Esophagus mucosa (tissue), 1 donor: ENCODE measurements around the gene IL1RAPL1. TPM values are rescaled to one million over a fixed set of nuclear protein-coding genes. Genes with fewer than 3 reads are reported as not detected.

ENCODE experiments used
- ATAC-seq: fragments of 200-7000 bp; cut with Tn5 transposase; one replicate; pipeline ENCODE4 v1.9.1; 2020
- total RNA-seq: library from RNA; stranded (reverse); gene quantifications from one replicate; pipeline ENCODE4 v1.2.4, GENCODE V29; 2023
- donor health status: DM: yes; HTN: yes; CAD: no.

The IL1RAPL1 gene
- total RNA-seq, 1 donor from 2014 or later = 0.12 TPM

DNA sequence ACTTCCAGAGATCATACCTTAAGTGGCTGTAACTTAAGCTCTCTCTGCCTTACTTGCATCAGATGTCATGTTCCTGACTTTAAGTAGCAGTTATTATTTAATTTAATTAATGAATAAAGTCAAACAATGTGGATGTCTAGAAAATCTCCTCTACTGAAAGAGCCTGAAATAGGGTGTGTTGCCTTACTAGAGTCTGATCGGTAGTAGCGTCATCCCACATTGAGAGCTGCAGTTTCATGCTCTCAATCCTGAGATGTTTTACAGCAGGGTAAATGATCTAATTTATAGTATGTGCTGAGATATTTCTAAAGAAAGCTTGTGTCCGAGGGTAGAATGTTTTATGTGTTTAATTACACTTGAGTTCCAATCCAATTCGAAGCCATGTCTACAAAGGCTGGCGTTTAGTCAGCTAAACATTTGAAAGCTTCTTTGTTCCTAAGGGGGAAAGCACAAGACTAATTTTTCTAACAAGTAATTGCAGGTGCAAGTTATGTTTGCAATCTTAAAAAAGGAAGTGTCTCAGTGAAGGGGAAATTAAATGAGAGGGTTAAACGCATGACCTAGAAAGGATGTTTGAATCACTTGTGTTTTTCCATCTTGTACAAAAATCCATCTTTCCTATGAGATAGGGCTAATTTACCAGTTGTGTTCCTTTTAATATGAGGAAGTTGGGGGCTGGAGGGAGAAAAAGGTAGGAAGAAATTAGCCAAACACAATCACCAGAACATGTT lies 1237.1 kb downstream of the IL1RAPL1 start:
- ATAC-seq = no peak

DNA sequence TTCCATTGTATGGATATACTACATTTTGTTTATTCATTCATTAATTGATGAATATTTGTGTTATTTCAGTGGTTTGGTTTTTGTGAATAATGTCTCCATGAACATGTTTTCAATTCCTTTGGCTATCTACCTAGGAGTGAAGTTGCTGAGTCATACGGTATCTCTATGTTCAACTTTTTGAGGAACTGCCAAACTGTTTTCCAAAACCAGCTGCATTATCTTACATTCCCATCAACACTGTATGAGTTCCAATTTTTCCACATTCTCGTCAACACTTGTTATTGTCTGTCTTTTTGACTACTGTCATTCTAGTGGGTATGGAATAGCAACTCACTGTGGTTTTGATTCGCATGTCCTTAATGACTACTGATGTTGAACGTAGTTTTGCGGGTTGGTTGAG lies 1239.5 kb downstream of the IL1RAPL1 start:
- no peak for ATAC-seq

DNA sequence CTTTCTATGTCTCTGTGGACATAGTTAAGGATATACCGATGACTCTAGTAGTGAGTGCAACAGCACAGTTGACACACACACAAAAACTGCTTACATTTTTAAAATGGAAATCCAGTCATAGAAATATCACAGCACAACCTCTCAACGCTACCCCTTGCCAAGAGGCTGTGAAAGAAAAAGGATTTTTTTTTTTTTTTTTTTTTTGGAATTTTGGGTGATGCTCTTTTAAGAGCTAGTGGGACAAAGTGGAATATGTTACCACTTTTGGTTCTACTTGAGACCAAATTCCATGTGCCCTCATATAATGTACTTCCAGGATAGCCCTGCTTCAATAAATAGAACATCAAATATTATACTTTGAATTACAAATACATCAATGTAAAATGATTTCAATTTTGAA lies 1247.1 kb downstream of the IL1RAPL1 start:
- no peak for ATAC-seq

- ATAC-seq = no peak
Measured at GRCh38 chrX:29834764-29835163, 1247.5 kb downstream of the IL1RAPL1 start.

DNA sequence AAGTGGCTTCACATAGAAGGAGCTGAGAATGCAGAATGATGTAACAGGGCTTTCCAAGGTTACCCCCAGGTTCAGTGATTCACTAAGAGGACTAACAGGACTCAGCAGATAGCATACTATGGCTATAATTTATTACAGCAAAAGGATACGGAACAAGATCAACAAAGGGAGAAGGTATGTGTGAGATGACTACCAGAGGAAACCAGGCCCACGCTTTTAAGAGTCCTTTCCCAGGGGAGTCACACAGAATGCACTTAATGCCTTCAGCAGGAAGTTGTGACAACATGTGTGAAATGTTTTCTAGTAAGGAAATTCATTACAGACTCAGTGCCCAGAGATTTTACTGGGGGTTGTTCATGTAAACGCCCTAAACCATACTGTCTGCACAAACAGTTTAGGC lies 1254.5 kb downstream of the IL1RAPL1 start:
- no peak for ATAC-seq

- no peak for ATAC-seq
Measured at GRCh38 chrX:29842552-29842951, 1255.3 kb downstream of the IL1RAPL1 start.

DNA sequence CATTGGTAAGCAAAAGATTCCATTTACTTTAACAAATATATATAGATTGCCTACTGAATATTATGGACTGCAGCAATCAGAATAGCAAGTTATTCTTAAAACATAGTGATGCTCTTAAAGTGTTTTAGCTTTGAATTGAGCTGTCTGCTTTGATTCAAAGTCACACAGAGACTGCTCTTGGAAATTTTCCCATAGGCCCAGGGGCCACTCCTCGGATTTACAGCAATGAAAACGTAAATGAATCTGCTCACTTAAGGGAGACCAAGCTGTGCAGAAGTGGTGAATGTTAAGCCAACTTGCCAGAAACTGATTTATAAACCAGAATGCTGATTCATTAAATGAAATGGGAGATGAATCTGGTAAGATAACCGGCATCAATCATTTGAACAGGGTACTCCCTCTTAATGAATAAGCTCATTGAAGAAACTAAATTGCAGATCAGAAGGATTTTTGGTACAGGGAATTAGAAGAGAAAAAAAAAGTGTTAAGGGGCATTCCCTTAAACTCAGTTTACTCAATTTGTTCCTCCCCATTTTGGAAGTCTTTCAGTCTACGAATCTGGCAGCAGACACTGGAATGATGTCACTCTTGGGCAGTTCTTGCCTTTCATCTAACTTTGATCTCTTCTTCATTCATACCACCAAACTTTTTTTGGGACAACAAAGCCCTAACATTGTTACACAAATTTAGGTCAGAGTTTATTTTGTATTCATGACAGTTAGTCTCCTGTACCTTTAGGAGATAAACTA lies 1264.8 kb downstream of the IL1RAPL1 start:
- no peak for ATAC-seq

DNA sequence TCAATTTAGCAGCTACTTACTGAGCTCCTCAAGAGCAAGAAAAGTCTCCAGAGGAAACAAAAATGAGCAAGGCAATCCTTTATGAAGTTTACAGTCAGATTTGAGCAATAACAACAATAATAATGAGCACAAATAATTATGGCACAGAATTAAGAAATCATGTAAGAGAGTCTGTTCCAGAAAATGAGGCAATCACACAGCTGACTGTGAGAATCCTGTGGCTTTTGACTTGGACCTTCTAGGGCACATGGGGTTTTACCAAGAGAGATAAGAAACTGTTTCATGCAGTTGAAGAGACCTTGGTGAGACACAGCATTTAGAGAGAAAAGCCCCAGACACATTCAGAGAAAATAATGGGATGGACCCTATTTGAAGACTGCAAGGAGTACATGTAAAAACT lies 1265.5 kb downstream of the IL1RAPL1 start:
- no peak for ATAC-seq

- no peak for ATAC-seq
Measured at GRCh38 chrX:29858714-29859113, 1271.5 kb downstream of the IL1RAPL1 start.

DNA sequence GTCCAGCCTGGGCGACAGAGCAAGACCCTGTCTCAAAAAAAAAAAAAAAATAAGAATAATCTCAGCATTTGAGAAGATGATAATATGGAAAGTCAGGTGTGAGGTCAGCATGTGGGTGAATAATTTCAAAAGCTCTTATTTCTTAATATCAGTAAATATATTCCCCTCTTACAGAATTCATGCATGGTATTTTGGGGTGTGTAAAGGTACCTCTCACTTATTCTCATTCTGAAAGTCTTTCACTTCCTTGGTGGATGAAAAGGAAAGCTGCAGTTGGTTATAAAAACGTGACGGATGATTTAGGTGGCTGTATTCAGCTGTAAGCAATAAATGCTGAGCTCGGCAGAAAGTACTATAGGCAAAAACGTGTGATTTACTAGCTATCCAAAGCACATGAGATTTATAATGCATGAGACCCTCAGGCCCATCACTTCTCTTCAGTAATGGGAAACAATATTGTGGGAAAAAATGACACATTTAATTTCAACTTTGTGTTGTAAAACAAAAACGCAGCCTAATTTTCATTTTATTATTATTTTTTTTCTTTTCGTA lies 1275.0 kb downstream of the IL1RAPL1 start:
- ATAC-seq = no peak

DNA sequence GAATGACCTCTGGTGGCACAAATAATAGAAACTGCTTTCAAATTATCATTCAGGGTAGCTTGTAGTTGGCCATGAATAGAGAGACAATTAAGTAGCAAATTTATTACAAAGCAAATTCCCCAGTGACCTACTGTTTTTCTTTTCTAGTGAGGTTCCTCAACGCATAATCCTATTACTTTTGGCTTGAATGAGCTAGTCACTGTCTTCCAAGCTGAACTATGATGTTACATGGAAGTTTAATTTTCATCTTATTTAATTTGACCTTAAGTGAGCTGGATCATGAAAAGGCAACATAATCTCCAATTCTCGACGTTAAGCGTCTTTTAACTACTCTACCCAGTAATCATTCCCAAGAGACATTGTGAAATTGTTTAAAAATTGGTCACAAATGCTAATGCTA lies 1280.7 kb downstream of the IL1RAPL1 start:
- ATAC-seq = no peak

GRCh38 chrX:29869837-29870236 lies 1282.6 kb downstream of the IL1RAPL1 start:
- ATAC-seq = no peak

DNA sequence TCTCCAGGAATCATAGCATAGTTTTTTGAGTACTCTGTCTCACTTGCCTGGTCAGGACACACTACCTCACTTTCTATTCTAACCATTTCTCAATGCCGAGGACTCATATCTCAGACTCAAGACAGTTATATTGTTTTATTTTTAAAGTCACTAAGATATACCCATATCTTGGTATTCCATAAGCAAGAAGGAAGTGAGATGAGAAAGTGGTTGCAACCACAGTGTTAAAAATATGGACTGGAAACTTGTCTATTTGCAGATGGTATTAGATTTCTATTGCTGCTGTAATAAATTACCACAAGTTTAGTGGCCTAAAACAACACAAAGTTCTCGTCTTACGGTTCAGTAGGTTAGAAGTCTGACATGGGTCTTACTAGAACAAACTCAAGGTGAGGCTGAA lies 1283.4 kb downstream of the IL1RAPL1 start:
- ATAC-seq = no peak

- no peak for ATAC-seq
Measured at GRCh38 chrX:29872831-29873230, 1285.6 kb downstream of the IL1RAPL1 start.

DNA sequence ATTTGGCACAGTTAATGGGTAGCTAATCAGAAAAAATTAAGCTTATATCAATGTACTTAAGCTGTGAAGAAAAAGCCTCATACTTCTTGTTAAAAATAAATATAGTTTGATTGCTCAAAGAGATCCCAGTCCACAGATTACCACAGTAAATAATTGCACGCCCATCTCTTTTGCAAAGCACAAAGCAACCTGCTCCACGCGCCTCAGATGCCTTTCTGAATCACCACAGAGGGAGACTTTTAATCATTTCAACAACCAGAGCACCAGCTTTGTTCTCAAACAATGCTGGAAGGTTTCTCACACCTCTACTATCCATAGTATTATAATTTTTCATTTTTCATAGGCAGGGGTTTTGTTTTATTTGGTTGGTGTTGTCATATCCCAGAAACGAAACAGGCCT lies 1289.5 kb downstream of the IL1RAPL1 start:
- ATAC-seq = no peak

DNA sequence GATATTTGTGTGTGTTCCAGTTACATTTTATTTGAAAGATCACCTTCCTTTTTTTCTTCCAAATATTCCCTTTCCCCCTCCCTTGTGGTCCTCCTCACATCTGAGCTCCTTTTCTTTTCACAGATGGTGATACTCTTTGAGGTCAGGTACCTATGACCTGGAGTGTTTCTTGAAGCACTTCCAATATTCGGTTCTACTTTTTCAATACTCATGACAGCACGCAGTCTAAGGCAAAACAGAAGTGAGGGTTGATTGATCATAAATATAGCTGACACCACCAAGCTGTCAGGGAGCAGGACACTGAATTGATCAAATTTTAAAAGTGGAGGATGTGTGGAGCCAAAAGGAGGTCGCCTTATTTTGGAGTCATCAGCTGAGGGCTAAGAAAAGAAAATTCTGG lies 1293.7 kb downstream of the IL1RAPL1 start:
- no peak for ATAC-seq

DNA sequence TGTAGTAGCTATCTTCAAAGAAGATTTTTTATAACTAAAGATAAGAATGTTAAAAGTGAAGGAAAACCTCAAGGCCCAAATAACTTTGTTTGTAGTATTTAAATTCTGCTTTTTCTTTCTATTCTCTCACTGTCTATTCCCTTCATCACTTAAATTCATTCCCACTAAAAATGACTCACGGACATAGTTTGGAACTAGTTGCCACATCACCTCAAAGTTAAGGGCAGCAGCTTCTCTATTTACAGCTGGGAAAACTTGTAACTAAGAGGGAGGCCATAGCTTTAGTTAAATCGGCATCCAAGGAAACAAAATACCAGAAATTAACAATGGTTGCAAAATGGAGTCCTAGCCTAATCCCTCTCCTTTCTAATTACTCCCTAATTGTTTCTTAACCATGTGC lies 1302.8 kb downstream of the IL1RAPL1 start:
- no peak for ATAC-seq

- ATAC-seq = no peak
Measured at GRCh38 chrX:29890646-29891200, 1303.5 kb downstream of the IL1RAPL1 start.

DNA sequence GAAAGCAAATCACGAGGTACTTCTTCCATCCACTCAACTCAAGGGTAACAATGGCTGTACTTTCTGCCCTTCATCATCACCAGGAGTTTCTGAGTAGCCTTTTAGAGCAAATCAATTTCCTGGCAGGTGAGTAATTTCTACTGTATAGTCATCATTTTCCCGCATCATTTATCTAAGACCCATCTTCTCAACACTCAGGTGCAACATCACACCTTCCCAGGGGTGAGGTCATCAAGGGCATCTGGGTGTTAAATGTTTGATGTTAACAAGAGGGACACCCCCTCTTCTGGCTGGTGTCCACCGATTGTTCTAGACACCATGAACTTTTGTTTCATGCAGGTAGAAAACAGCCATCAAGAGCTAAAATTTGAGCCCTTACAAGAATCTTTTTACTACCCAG lies 1314.8 kb downstream of the IL1RAPL1 start:
- no peak for ATAC-seq

- no peak for ATAC-seq
Measured at GRCh38 chrX:29903360-29903759, 1316.1 kb downstream of the IL1RAPL1 start.

GRCh38 chrX:29911673-29912072 lies 1324.4 kb downstream of the IL1RAPL1 start:
- ATAC-seq = no peak

DNA sequence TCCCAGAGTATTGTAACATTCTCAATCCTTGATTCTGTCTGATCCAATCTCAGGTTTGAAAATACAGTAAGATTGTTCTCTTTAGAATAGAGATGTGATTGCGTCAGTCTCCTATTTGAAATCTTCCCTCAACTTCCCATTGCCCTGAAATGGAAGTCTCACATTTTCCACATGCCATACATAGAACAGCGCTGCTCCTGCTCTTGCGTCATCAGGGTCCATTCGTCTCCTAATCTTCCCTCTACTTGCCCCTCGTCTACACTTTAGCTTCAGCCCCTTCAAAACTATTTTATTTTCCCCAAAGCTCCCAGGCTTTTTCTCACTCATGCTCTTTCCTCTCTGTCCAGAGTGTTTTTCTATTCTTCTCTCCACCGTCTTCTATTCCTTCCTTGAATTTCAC lies 1326.4 kb downstream of the IL1RAPL1 start:
- no peak for ATAC-seq

- ATAC-seq = no peak
Measured at GRCh38 chrX:29922607-29923006, 1335.4 kb downstream of the IL1RAPL1 start.

- ATAC-seq = no peak
Measured at GRCh38 chrX:29926056-29926455, 1338.8 kb downstream of the IL1RAPL1 start.
